Panc1 (cell line): ENCODE results near the gene WDR93. TPM values are rescaled to one million over a fixed set of nuclear protein-coding genes. Genes with fewer than 3 reads are reported as not detected.

ENCODE experiments used
- ATAC-seq: fragments of 200-7000 bp; cut with Tn5 transposase; 2 replicates; pipeline ENCODE4 v1.9.1; 2020; ENCODE audit warnings: mild to moderate bottlenecking, moderate library complexity
- BruUV-seq: library from RNA; stranded (reverse); fragments of 400-500 nt; replicated peaks from 2 replicates; lab custom pipeline; 2021; lab: Mats Ljungman, UMichigan
- CTCF ChIA-PET: fragments of 300-600 bp; sonication (Branson Sonifier 250); formaldehyde crosslinking; loops from one replicate; lab custom pipeline; 2022; ENCODE audit warnings: antibody characterized with exemption; lab: Charles Lee
- POLR2A ChIA-PET: fragments of 300-600 bp; sonication (Branson Sonifier 250); formaldehyde crosslinking; loops from one replicate; lab custom pipeline; 2022; ENCODE audit warnings: antibody characterized with exemption; lab: Charles Lee
- DNase-seq: peaks from one replicate; pipeline ENCODE4 v3.0.0-alpha.2; 2010; ENCODE audit warnings: low read depth, low spot score
- H3K27ac ChIP-seq: 2 replicates; pipeline ENCODE4 v1.5.1; 2011; ENCODE audit warnings: mild to moderate bottlenecking, low read length, inconsistent platforms
- H3K27me3 ChIP-seq: fragments of 200-500 bp; sonication (Bioruptor generic); 2 replicates; pipeline ENCODE4 v1.6.0; 2014; ENCODE audit warnings: low read length, inconsistent platforms; ENCODE audit not compliant: control insufficient read depth, insufficient read depth
- H3K36me3 ChIP-seq: fragments of 200-500 bp; sonication (Bioruptor generic); 2 replicates; pipeline ENCODE4 v1.5.1; 2014; ENCODE audit warnings: inconsistent platforms, mild to moderate bottlenecking, low read length, moderate library complexity; ENCODE audit not compliant: control insufficient read depth, insufficient read depth
- H3K4me1 ChIP-seq: 2 replicates; pipeline ENCODE4 v1.5.1; 2011; ENCODE audit warnings: inconsistent platforms, mild to moderate bottlenecking, low read length, moderate library complexity; ENCODE audit not compliant: control insufficient read depth, insufficient read depth
- H3K4me3 ChIP-seq, 2 experiments: 2 replicates each; pipeline ENCODE4 v1.5.1; 2011 to 2012; ENCODE audit warnings: low read depth in 2 of 2, low read length in 2 of 2, mild to moderate bottlenecking in 2 of 2, inconsistent platforms in 1 of 2, moderate library complexity in 1 of 2
- H3K9me3 ChIP-seq: fragments of 200-500 bp; sonication (Bioruptor generic); 2 replicates; pipeline ENCODE4 v1.5.1; 2014; ENCODE audit warnings: low read depth, mild to moderate bottlenecking, inconsistent platforms, low read length, moderate library complexity; ENCODE audit not compliant: control insufficient read depth, insufficient read depth
- CTCF ChIP-seq: fragments of 450-650 bp; IDR thresholded peaks from 2 replicates; pipeline ENCODE4 v1.5.1; 2017; ENCODE audit warnings: mild to moderate bottlenecking
- POLR2AphosphoS5 ChIP-seq: IDR thresholded peaks from 2 replicates; pipeline ENCODE4 v1.6.1; 2012; ENCODE audit warnings: mild to moderate bottlenecking, low read depth, low read length, moderate library complexity
- REST ChIP-seq, 2 experiments: IDR thresholded peaks; 2 replicates each; pipeline ENCODE4 v1.6.1; 2011 to 2012; ENCODE audit warnings: low read depth in 2 of 2, control low read depth in 1 of 2, low read length in 1 of 2, mild to moderate bottlenecking in 1 of 2, moderate library complexity in 1 of 2; ENCODE audit not compliant: insufficient read depth in 1 of 2
- SIN3A ChIP-seq: IDR thresholded peaks from 2 replicates; pipeline ENCODE4 v1.6.1; 2012; ENCODE audit warnings: low read depth, mild to moderate bottlenecking, low read length, moderate library complexity, borderline replicate concordance; ENCODE audit not compliant: insufficient read depth
- TCF7L2 ChIP-seq: IDR thresholded peaks from 2 replicates; pipeline ENCODE4 v1.6.1; 2011; ENCODE audit warnings: mild to moderate bottlenecking, low read depth, low read length, inconsistent platforms
- in situ Hi-C: cut with HindIII; loops from 2 replicates; pipeline ENCODE4 v1.10.0; 2016; ENCODE audit warnings: low sequenced_read_pairs, low pct_unique_long_range_greater_than_20kb
- intact Hi-C: fragments of 100-400 bp; cut with micrococcal nuclease; formaldehyde crosslinking; loops from one replicate; pipeline ENCODE4 v1.10.0; 2022; ENCODE audit not compliant: unreplicated experiment
- total RNA-seq: library from RNA; stranded (reverse); gene quantifications from one replicate; pipeline ENCODE4 v1.2.1, GENCODE V29; 2021; ENCODE audit not compliant: unreplicated experiment

The WDR93 gene
- total RNA-seq, 1 experiment from 2014 or later: 0.18 TPM

- no TSS peak for BruUV-seq
- CTCF ChIA-PET: no interaction called here
- POLR2A ChIA-PET: no interaction called here
- no peaks in the 10 kb centered on the region for H3K4me1 ChIP-seq
- TF ChIP-seq REST (IDR thresholded peaks at IDR 0.05; ENCODE audit: insufficient read depth in 1 of 2, low read depth in 2 of 2, low read length in 1 of 2) (no peak), CTCF (no peak), TCF7L2 (no peak), SIN3A (no peak), POLR2AphosphoS5 (no peak)
- no peak overlapping the region for H3K27ac ChIP-seq
- intact Hi-C loops (loop anchor here (5.0 to 10.0 kb wide), 2 partner anchors 149 to 332 kb away; partner anchors contain the start of gene AP3S2), in situ Hi-C loops (no loop called here)
- DNase-seq (no peak), ATAC-seq (no peak)
- no peak overlapping the region for H3K4me3 ChIP-seq
- H3K36me3 ChIP-seq: no peaks in the 10 kb centered on the region
- H3K9me3 ChIP-seq: no peaks in the 10 kb centered on the region
- H3K27me3 ChIP-seq: no peaks in the 10 kb centered on the region
These were observed 52.4 kb downstream of the WDR93 start for GRCh38 chr15:89743011-89743410.

- H3K4me3 ChIP-seq: no peak overlapping the region
- no TSS peak for BruUV-seq
- H3K9me3 ChIP-seq: no peaks in the 10 kb centered on the region
- no peak for ATAC-seq
- intact Hi-C loops (loop anchor here (5.0 to 10.0 kb wide), 2 partner anchors 149 to 331 kb away; partner anchors contain the start of gene AP3S2), in situ Hi-C loops (no loop called here)
- ChIA-PET CTCF (no interaction called here), POLR2A (interaction anchor here (0.5 kb wide), 1 partner anchor 10 kb away, joined by 6 read pairs; no protein-coding TSS in a partner anchor)
- no peaks in the 10 kb centered on the region for H3K36me3 ChIP-seq
- DNase-seq: no peak
- no peaks in the 10 kb centered on the region for H3K27me3 ChIP-seq
- no peaks in the 10 kb centered on the region for H3K4me1 ChIP-seq
- H3K27ac ChIP-seq: no peak overlapping the region
- TF ChIP-seq TCF7L2 (no peak), CTCF (no peak), REST (IDR thresholded peaks at IDR 0.05; ENCODE audit: insufficient read depth in 1 of 2, low read depth in 2 of 2, low read length in 1 of 2) (no peak), SIN3A (no peak), POLR2AphosphoS5 (no peak)
These were observed 53.0 kb downstream of the WDR93 start for GRCh38 chr15:89743594-89743993.
